ENCODE measurements around the gene MED22. TPM values are rescaled to one million over a fixed set of nuclear protein-coding genes. Genes with fewer than 3 reads are reported as not detected.

The MED22 gene
- total and polyA plus RNA-seq, 2 of the 8 experiments (the other 6 are each of a cell fraction or from before 2014, with no cell fraction given) = 56.4 to 68.4 TPM

GRCh38 chr9:133380734-133381133 is 32.8 kb upstream of the MED22 start:
- POLR2A ChIA-PET (ENCODE audit: partially characterized antibody) = interaction anchor here (0.6 to 19.9 kb wide), 4 partner anchors 14 to 44 kb away, joined by 3 to 461 read pairs (median 4); partner anchors contain the start of genes MED22, RPL7A, SURF1 and SURF2
- no peak overlapping the region for H2AK5ac ChIP-seq (ENCODE audit: low read depth, low read length)
- H2BK5ac ChIP-seq (ENCODE audit: low read depth, low read length) = no peak overlapping the region
- H2BK12ac ChIP-seq (ENCODE audit: low read depth, low read length) = no peak overlapping the region
- H3K27ac ChIP-seq (ENCODE audit: low read depth, low read length) = no peak overlapping the region
- no peak overlapping the region for H3K18ac ChIP-seq (ENCODE audit: extremely low read depth, low read length)
- H4K20me1 ChIP-seq (replicated peaks in 1 of 2; ENCODE audit: control insufficient read depth in 1 of 2, insufficient read depth in 2 of 2, low read length in 2 of 2) = peaks cover 0 to 15% of the 10 kb centered on the region in 2 experiments
- no peak overlapping the region for H3K9ac ChIP-seq (replicated peaks in 1 of 4; ENCODE audit: extremely low read depth in 1 of 4, low read depth in 3 of 4, low read length in 3 of 4)
- no peak overlapping the region for H2BK15ac ChIP-seq (ENCODE audit: low read length)
- WGBS, 2 experiments (ENCODE audit: extremely low coverage in 1 of 2, insufficient coverage in 1 of 2, insufficient read length in 1 of 2, insufficient replicate concordance in 2 of 2, low coverage in 1 of 2, low lambda C conversion rate in 2 of 2, missing lambda C conversion rate in 1 of 2) = 89% methylated on average over 4 of the region's 4 CpGs; no CpG with 5 or more reads in 1 of the 2 experiments
- peaks cover 0 to 11% (median 7%) of the 10 kb centered on the region in 4 experiments; a peak in 5 of 7 replicates for H3K27me3 ChIP-seq (replicated peaks in 1 of 4; ENCODE audit: control insufficient read depth in 3 of 4, extremely low read depth in 1 of 4, insufficient read depth in 3 of 4, low read length in 3 of 4)
- no peak overlapping the region for H3K4ac ChIP-seq (replicated peaks; ENCODE audit: insufficient read length, low read depth, low read length)
- H3K14ac ChIP-seq (ENCODE audit: insufficient read length) = no peak overlapping the region
- H4K8ac ChIP-seq (ENCODE audit: extremely low read depth, insufficient read depth, low read length) = no peak overlapping the region
- no peak overlapping the region for H3K23ac ChIP-seq (ENCODE audit: insufficient read length)
- no peak overlapping the region for H3K56ac ChIP-seq (replicated peaks; ENCODE audit: insufficient read length, low read depth, low read length)
- CTCF ChIA-PET (ENCODE audit: partially characterized antibody) = interaction anchor here (1.0 to 5.4 kb wide), 4 partner anchors 15 to 106 kb away, joined by 3 to 33 read pairs (median 10); no protein-coding TSS in a partner anchor
- no peaks in the 10 kb centered on the region for H3K79me2 ChIP-seq (ENCODE audit: control insufficient read depth in 1 of 2, insufficient read depth in 2 of 2, low read length in 2 of 2)
- no peak overlapping the region for H2BK20ac ChIP-seq (ENCODE audit: low read length)
- DNase-seq (ENCODE audit: low read depth in 1 of 2, low spot score in 2 of 2) = no peak
- H3K4me3 ChIP-seq (ENCODE audit: extremely low read depth in 1 of 4, insufficient read depth in 2 of 4, low read depth in 3 of 4, low read length in 4 of 4) = no peak overlapping the region
- H4K91ac ChIP-seq (replicated peaks; ENCODE audit: insufficient read length, low read length) = no peak overlapping the region
- H4K5ac ChIP-seq (ENCODE audit: insufficient read length, low read depth, low read length) = no peak overlapping the region
- peaks cover 19% of the 10 kb centered on the region; the same call in 1 of the 2 replicates for H3K23me2 ChIP-seq (ENCODE audit: low read depth, low read length)
- H3K36me3 ChIP-seq (ENCODE audit: control insufficient read depth in 2 of 4, insufficient read depth in 4 of 4, low read length in 3 of 4) = no peaks in the 10 kb centered on the region; a peak in 1 of 8 replicates
- H3K4me1 ChIP-seq (replicated peaks in 1 of 4; ENCODE audit: control insufficient read depth in 3 of 4, insufficient read depth in 4 of 4, low read length in 3 of 4) = peaks cover 0 to 5% (median 0%) of the 10 kb centered on the region in 4 experiments; a peak in 1 of 7 replicates
- no peak for FAIRE-seq
- H3K4me2 ChIP-seq (ENCODE audit: insufficient read depth in 1 of 2, low read depth in 2 of 2, low read length in 2 of 2) = no peak overlapping the region
- no peak overlapping the region for H2AFZ ChIP-seq (ENCODE audit: low read length)
- H3K9me3 ChIP-seq (ENCODE audit: insufficient read depth in 2 of 2, low read depth in 1 of 2, low read length in 1 of 2) = peaks cover 0 to 15% of the 10 kb centered on the region in 2 experiments; a peak in 3 of 4 replicates
- H3K79me1 ChIP-seq (ENCODE audit: low read depth, low read length) = no peaks in the 10 kb centered on the region
- no peak overlapping the region for H2BK120ac ChIP-seq (replicated peaks; ENCODE audit: low read depth, low read length)
- TF ChIP-seq ASH2L (IDR thresholded peaks at IDR 0.05; ENCODE audit: low read length) (no peak), SP1 (IDR thresholded peaks at IDR 0.05; ENCODE audit: low read depth, low read length) (no peak), ZNF274 (IDR thresholded peaks at IDR 0.05; ENCODE audit: borderline replicate concordance, extremely low read depth, low read length) (no peak), CTCF (IDR thresholded peaks at IDR 0.05; ENCODE audit: control extremely low read depth in 1 of 3, insufficient read depth in 1 of 3, low read depth in 1 of 3, low read length in 3 of 3) (no peak), HDAC2 (IDR thresholded peaks at IDR 0.05; ENCODE audit: borderline replicate concordance in 1 of 2, low read depth in 2 of 2, low read length in 2 of 2) (no peak), SP4 (IDR thresholded peaks at IDR 0.05; ENCODE audit: low read length) (no peak), TAF1 (IDR thresholded peaks at IDR 0.05; ENCODE audit: low read depth, low read length) (no peak), SIRT6 (IDR thresholded peaks at IDR 0.05; ENCODE audit: low read length) (no peak), CEBPB (IDR thresholded peaks at IDR 0.05; ENCODE audit: low read depth, low read length) (no peak), CHD1 (IDR thresholded peaks at IDR 0.05; ENCODE audit: low read depth, low read length) (no peak), JUND (IDR thresholded peaks at IDR 0.05; ENCODE audit: low read length) (no peak), GTF2F1 (IDR thresholded peaks at IDR 0.05; ENCODE audit: borderline replicate concordance, low read depth, low read length) (no peak)

All from H1 (cell line).